Subcutaneous adipose tissue (tissue), 4 donors: Measurements from ENCODE around the gene LRCOL1. TPM values are rescaled to one million over a fixed set of nuclear protein-coding genes. Genes with fewer than 3 reads are reported as not detected.

Source experiments
- CTCF ChIP-seq: fragments of 450-650 bp; IDR thresholded peaks from one replicate; pipeline ENCODE4 v1.5.1; 2016; ENCODE audit warnings: low read depth, mild to moderate bottlenecking, control low read depth, antibody characterized with exemption, moderate library complexity
- total RNA-seq, 4 donors: library from RNA; depleted of rRNA; stranded (reverse); fragments of >200 nt; gene quantifications; one replicate each; pipeline ENCODE4 v1.1.0, GENCODE V29; 2016

The LRCOL1 gene
- total RNA-seq, 4 donors from 2014 or later, result 2.1 TPM; not detected in 3

- TF ChIP-seq CTCF, result no peak
These were observed 6.9 kb downstream of the LRCOL1 start for GRCh38 chr12:132603240-132604150.

DNA sequence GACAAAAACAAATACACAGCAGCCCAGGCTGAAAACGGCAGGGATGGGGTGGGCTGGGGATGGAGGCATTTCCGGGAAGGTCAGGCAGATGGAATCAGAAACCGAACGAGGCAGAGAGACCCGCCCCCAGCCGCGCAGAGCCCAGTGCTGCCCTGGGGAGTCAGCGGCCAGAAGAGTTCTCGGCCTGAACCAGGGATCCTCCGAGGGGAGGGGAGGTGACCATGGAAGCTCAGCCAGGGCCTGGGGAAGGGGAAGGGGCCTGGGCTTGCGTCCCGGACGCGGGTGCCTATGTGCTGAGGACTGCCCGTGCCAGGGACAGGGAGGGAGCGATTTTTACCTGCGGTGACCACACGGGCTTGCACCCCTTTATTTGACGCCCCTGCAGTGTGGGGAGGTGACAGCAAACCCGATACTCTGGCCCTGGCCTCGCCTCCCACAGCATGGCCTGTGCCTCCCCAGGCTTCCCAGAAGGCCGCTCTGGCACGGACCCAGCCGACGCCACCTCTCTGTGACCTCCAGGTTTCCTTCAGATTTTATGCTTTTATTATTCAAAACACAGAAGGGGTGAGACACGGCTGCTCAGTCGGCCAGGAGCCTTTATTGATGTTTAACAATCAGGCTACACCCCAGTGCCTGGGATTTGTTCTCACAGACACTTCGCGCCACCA is 7.7 kb downstream of the LRCOL1 start:
- TF ChIP-seq CTCF, result no peak

GRCh38 chr12:132601171-132601883 is 9.1 kb downstream of the LRCOL1 start:
- no peak for TF ChIP-seq CTCF

DNA sequence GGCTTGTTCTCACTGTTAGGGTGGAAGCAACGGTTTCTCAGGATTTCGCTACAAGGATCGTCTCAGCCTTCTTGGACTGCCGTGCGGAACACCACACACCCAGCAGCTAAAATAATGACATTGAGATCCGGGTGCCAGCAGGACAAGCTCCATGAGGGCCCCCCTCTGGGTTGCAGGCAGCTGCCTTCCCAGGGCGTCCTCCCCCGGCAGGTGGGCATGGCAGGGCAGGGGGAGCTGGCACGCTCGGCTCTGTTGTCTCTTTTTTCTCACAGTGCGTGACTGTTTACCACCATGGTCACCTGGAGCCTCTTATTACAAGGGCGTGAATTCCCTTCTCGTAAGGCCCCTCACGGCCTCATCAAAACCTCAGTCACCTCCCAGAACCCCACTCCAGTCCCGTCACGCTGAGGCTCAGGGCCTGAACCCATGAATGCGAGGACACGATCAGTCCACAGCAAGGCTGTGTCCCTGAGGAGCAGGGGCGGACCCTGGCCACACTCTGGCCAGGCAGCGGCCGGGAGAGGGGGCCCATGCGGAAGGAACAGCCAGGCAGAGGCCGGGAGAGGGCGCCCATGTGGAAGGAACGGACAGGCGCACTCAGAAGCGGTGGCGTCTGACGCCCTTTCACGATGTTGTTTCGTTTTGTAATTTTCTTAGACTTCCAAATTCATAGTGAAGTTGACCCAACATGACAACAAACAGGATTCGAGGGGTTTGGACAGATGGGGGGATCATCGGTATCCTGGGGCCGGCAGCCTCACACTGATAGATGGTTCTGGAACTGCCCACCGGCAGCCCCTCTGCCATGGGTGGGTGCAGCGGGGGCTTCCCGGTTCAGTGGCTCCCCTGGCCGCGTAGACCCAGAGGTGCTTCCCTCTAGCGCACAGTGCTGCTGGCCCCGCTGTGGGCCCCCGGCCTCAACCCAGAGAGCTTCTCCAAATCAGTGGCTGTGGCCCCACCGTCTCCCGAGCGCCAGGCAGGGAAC is 10.0 kb downstream of the LRCOL1 start:
- no peak for TF ChIP-seq CTCF

- TF ChIP-seq CTCF, result no peak
These were observed 12.8 kb downstream of the LRCOL1 start for GRCh38 chr12:132597333-132598316.

DNA sequence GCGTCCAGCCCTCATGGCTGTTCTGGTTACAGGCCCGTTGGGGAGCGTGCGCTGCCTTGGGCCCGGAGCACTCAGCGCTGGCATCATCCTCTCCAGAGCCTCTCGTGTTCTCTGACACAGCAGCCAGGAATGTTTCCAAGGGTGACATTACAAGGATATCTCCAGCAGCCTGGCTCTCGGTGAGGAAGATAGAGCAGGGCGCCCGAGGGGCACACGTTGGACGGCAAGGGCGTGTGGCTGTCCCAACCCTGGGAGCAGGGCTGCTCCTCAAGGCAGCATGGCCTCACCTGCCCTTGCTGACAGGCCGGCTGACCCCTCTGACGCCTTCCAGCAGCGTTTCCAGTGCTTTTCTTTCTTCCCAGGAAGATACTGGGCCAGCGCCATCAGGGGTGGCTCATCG is 14.4 kb downstream of the LRCOL1 start:
- no peak for TF ChIP-seq CTCF
